Activated CD4-positive, CD25-positive, alpha-beta regulatory T cell treated with anti-CD3 and anti-CD28 coated beads, Interleukin-2, amount 50 U/mL, for 16 hours (primary cell): ENCODE data around the gene EIF4G3.

Experiments
- DNase-seq: peaks from one replicate; pipeline ENCODE4 v3.0.0-alpha.2; 2020; ENCODE audit warnings: low read depth, low spot score

Gene EIF4G3

GRCh38 chr1:20993716-20994575, 182.8 kb downstream of the EIF4G3 start:
- no peak for DNase-seq

GRCh38 chr1:20992322-20993056, 184.2 kb downstream of the EIF4G3 start:
- DNase-seq = no peak

DNA sequence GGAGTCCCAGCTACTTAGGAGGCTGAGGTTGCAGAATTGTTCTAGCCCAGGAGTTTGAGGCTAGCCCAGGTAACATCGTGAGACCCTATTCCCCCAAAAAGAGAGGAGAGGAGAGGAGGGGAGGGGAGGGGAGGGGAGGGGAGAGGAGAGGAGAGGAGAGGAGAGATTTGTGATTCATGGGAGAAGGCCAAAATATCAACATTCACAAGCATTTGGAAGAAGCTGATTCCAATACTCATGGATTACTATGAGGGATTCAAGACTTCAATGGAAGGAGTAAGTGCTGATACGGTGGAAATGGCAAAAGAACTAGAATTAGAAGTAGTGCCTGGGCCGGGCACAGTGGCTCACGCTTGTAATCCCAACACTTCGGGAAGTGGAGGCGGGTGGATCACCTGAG, 187.8 kb downstream of the EIF4G3 start:
- no peak for DNase-seq

DNA sequence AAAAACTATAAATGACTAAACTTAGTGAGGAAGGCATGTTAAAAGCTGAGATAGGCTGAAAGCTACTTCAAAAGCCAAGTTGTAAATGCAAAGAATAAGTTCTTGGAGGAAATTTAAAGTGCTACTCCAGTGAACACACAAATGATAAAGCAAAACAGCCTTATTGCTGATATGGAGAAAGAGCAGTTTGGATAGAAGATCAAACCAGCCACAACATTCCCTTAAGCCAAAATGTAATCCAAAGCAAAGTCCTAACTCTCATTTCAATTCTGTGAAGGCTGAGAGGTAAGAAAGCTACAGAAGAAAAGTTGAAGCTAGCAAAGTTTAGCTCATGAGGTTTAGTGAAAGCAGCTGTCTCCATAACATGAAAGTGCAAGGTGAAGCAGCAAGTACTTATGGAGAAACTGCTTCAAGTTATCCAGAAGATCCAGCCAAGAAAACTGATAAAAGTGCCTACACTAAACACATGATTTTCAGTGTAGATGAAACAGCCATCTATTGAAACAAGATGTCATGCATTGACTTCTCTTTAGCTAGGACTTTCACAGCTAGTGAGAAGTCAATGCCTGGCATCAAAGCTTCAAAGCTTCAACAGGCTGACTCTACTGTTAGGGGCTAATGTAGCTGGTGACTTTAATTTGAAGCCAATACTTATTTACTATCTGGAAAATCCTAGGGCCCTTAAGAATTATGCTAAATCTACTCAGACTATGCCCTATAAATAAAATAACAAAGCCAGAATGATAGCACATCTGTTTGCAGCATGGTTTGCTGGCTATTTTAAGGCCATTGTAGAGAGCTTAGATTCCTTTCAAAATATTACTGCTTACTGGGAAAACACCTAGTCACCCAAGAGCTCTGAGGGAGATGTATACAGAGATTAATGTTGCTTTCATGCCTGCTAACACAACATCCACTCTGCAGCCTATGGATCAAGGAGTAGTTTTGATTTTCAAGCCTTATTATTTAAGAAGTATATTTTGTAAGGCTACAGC, 188.6 kb downstream of the EIF4G3 start:
- no peak for DNase-seq

- DNase-seq = no peak
These were observed 193.3 kb downstream of the EIF4G3 start for GRCh38 chr1:20983297-20983889.

GRCh38 chr1:20982316-20982715, 194.4 kb downstream of the EIF4G3 start:
- no peak for DNase-seq

DNA sequence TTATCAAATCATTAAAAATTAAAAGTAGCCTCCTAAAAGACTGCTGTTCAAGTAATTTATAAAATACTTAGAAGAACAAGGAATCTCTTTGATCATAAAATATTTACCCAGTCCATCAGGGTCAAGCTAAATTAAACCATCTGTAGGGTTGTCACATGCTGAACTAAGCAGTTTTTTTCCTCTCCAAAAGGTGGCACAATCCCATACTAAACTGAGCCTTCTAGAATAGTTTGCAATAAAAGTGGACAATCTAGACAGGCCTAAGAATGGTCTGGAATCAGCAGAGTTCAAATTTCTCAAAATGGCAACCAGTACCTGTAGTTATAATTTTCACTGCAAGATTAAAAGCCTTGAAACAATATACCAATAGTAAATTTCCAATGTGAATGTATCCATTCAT, 194.8 kb downstream of the EIF4G3 start:
- no peak for DNase-seq

- DNase-seq = no peak
These were observed 196.6 kb downstream of the EIF4G3 start for GRCh38 chr1:20980051-20980450.

DNA sequence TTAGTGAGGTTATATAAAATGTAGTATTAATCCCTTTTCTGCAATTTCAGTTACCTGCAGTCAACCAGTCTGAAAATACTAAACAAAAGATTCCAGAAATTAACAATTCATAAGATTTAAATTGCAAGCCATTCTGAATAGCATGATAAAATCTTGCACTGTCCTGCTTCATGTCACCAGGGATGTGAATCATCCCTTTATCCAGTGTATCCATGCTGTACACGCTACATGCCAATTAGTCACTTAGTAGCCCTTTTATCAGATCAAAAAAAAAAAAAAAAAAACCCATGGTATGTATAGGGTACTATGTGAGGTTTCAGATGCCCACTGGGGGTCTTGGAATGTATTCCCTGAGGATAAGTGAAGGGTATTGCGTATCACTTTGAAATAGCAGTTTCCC, 198.3 kb downstream of the EIF4G3 start:
- DNase-seq = no peak

GRCh38 chr1:20975668-20976067, 201.0 kb downstream of the EIF4G3 start:
- no peak for DNase-seq

- DNase-seq = no peak
These were observed 201.7 kb downstream of the EIF4G3 start for GRCh38 chr1:20974951-20975350.

GRCh38 chr1:20974069-20974468, 202.6 kb downstream of the EIF4G3 start:
- DNase-seq = no peak

DNA sequence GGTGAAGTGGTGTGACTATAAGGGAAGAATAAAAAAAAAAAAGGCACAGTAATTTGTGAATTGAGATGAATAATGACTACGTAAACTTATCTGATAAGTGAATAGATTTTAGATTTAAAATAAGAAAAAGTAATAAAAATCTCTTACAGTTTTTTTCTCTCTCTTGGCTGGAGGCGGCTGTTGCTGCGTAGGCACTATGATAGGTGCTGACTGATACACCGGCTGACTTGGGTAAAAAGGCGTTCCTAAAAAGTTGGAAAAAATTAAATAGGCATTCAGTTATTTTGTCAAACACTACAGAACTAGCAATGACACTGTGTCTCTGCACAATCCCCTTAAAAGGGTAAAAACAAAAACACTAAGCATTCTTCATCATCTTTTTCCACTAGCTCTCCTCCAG, 203.8 kb downstream of the EIF4G3 start:
- DNase-seq = no peak

DNA sequence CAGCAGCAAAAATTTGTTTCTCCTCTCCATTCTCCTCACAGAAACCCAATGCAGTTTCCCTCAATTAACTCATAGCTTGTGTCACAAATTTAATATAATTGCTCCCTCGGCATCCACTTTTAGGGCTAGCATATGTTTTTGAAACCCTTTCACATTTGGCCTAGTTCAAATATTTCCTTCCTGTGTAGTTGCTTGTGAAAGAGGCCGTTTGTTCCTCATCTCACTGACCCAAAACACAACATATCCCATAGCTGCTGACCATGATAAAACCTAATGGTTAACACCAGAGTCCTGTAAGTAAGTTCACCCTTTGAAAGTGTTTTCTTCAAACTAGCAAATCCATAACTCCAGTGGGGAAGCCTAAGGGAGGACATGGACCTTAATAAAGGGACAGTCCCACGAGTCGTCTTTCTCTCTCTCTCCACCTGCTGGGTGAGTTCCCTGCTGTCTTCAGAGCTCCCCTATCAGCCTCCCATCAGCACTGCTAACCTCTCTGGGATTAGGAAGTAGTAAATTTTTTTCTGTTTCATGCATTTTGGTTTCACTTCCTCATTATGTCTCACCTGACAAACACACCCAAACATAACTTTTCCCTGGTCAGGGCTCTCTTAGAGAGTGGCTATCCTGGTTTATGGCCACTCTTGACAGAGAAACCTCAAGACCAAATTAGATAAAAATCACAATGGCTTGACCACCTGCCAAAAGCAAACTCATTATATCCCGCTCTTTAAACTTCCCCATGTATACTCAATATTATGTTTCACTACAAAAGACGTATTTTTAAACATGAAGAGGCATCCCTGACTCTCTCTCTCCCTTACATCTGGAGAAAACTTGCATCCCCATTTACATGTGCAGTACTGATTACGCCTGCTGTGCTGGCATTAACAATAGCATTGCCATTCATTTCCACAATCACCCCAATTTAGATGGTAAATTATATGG, 211.9 kb downstream of the EIF4G3 start:
- DNase-seq = no peak

GRCh38 chr1:20962576-20963258, 214.0 kb downstream of the EIF4G3 start:
- DNase-seq = no peak

DNA sequence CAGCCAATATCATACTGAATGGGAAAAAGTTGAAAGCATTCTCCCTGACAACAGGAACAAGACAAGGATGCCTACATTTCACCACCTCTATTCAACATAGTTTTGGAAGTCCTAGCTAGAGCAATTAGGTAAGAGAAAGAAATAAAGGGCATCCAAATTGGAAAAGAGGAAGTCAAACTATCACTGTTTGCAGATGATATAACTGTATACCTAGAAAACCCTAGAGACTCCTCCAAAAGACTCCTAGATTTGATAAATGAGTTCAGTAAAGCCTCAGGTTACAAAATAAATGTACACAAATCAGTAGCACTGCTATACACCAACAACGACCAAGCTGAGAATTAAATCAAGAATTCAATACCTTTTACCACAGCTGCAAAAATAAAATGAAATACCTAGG, 218.3 kb downstream of the EIF4G3 start:
- DNase-seq = no peak

- no peak for DNase-seq
These were observed 220.4 kb downstream of the EIF4G3 start for GRCh38 chr1:20956272-20956671.

- DNase-seq = no peak
These were observed 226.0 kb downstream of the EIF4G3 start for GRCh38 chr1:20950679-20951078.

DNA sequence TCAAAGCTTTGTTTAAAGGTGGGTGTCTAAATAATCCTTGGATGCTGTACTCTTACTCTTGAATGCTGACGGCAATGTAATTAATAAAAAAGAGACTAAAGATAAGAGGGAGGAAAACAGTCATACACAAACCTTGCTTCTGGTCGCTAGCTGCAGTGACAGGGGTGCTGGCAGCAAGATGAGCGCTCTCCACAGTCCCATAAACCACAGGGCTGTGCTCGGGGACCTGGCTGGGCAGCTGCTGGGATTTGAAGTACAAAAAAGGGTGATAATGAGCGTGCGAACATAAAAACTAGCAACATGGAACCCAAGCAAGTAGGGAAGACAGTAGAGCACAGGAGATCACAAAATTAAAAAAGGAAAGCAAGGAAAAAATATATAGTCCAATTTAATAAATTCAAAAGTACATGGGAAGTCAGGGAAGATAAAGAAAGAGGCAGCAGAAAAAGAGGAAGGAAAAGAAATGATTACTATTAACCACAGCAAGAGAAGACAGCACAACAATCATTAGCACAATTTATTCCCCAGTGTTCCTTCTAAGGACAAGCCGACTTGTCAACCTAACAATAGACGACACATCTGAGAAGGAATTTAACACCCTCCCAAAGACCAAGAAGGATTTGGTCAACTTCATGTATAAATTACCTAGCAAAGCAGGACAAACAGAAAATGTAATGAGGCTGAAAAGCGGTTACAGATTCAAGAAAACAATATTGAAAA, 226.7 kb downstream of the EIF4G3 start:
- DNase-seq = no peak
